OCI-LY1 (cell line): Measurements from ENCODE around the gene RPL18.

Source experiments
- H2AFZ ChIP-seq: fragments of 200-600 bp; sonication (generic), shearing (Covaris generic); 2 replicates; pipeline ENCODE4 v1.6.0; 2014; ENCODE audit warnings: antibody characterized with exemption, mild to moderate bottlenecking, low read length
- H3F3A ChIP-seq: fragments of 200-600 bp; sonication (generic), shearing (Covaris generic); 2 replicates; pipeline ENCODE4 v1.6.0; 2014; ENCODE audit warnings: mild to moderate bottlenecking, antibody characterized with exemption, low read length, moderate library complexity; ENCODE audit not compliant: insufficient read depth
- H3K27ac ChIP-seq: fragments of 200-600 bp; sonication (generic); 2 replicates; pipeline ENCODE4 v1.5.1; 2014; ENCODE audit warnings: low read length, mixed run types, mild to moderate bottlenecking, low read depth; ENCODE audit not compliant: poor library complexity, severe bottlenecking
- H3K27me3 ChIP-seq: fragments of 200-600 bp; sonication (generic); 2 replicates; pipeline ENCODE4 v1.6.0; 2014; ENCODE audit warnings: antibody characterized with exemption, mild to moderate bottlenecking, low read length, moderate library complexity; ENCODE audit not compliant: insufficient read depth
- H3K36me3 ChIP-seq: fragments of 200-600 bp; sonication (generic); 2 replicates; pipeline ENCODE4 v1.6.1; 2014; ENCODE audit warnings: mild to moderate bottlenecking, antibody characterized with exemption, low read length, moderate library complexity, mixed read lengths; ENCODE audit not compliant: insufficient read depth
- H3K4me1 ChIP-seq: fragments of 200-600 bp; sonication (generic); 2 replicates; pipeline ENCODE4 v1.5.1; 2014; ENCODE audit warnings: mild to moderate bottlenecking, low read length, moderate library complexity; ENCODE audit not compliant: insufficient read depth, severe bottlenecking
- H3K4me2 ChIP-seq: fragments of 200-600 bp; sonication (generic), shearing (Covaris generic); 2 replicates; pipeline ENCODE4 v1.6.1; 2014; ENCODE audit warnings: low read length
- H3K4me3 ChIP-seq: fragments of 200-600 bp; sonication (generic); 2 replicates; pipeline ENCODE4 v1.5.1; 2014; ENCODE audit warnings: low read length, low read depth, mild to moderate bottlenecking, mixed read lengths; ENCODE audit not compliant: poor library complexity, severe bottlenecking
- H3K79me2 ChIP-seq: fragments of 200-600 bp; shearing (Covaris generic); 2 replicates; pipeline ENCODE4 v1.6.1; 2016; ENCODE audit warnings: mixed run types, low read length, mixed read lengths; ENCODE audit not compliant: insufficient read depth
- H3K9ac ChIP-seq: fragments of 200-600 bp; sonication (generic), shearing (Covaris generic); 2 replicates; pipeline ENCODE4 v1.6.1; 2014; ENCODE audit warnings: mild to moderate bottlenecking, low read length, mixed read lengths
- H3K9me2 ChIP-seq: fragments of 200-600 bp; sonication (generic), shearing (Covaris generic); 2 replicates; pipeline ENCODE4 v1.6.1; 2014; ENCODE audit warnings: low read depth, mild to moderate bottlenecking, low read length, mixed read lengths
- H3K9me3 ChIP-seq: fragments of 200-600 bp; shearing (Covaris generic); 2 replicates; pipeline ENCODE4 v1.6.1; 2014; ENCODE audit warnings: low read length, mixed read lengths
- H4K20me1 ChIP-seq: fragments of 200-600 bp; sonication (generic), shearing (Covaris generic); 2 replicates; pipeline ENCODE4 v1.6.0; 2016; ENCODE audit warnings: mild to moderate bottlenecking, low read length; ENCODE audit not compliant: insufficient read depth
- EZH2 ChIP-seq: fragments of 200-600 bp; sonication (generic), shearing (Covaris generic); IDR thresholded peaks from 2 replicates; pipeline ENCODE4 v1.8.0; 2017; ENCODE audit warnings: borderline replicate concordance, mixed run types, mild to moderate bottlenecking, antibody characterized with exemption, low read length, moderate library complexity, mixed read lengths
- TF ChIP-seq, protein P1 (sequence below): fragments of 200-600 bp; sonication (generic), shearing (Covaris generic); IDR thresholded peaks from 2 replicates; pipeline ENCODE4 v1.5.1; 2017; ENCODE audit warnings: mild to moderate bottlenecking, antibody characterized with exemption, low read length, moderate library complexity, mixed read lengths

RPL18 gene

GRCh38 chr19:48665786-48666185, 46.8 kb upstream of the RPL18 start:
- H3K36me3 ChIP-seq: no peaks in the 10 kb centered on the region
- no peak overlapping the region for H3K4me2 ChIP-seq
- no peaks in the 10 kb centered on the region for H3K79me2 ChIP-seq
- H3K27me3 ChIP-seq: no peaks in the 10 kb centered on the region
- no peaks in the 10 kb centered on the region for H3K9me2 ChIP-seq
- H3K9ac ChIP-seq: no peak overlapping the region
- no peak for TF ChIP-seq EZH2
- TF ChIP-seq, protein P1, sequence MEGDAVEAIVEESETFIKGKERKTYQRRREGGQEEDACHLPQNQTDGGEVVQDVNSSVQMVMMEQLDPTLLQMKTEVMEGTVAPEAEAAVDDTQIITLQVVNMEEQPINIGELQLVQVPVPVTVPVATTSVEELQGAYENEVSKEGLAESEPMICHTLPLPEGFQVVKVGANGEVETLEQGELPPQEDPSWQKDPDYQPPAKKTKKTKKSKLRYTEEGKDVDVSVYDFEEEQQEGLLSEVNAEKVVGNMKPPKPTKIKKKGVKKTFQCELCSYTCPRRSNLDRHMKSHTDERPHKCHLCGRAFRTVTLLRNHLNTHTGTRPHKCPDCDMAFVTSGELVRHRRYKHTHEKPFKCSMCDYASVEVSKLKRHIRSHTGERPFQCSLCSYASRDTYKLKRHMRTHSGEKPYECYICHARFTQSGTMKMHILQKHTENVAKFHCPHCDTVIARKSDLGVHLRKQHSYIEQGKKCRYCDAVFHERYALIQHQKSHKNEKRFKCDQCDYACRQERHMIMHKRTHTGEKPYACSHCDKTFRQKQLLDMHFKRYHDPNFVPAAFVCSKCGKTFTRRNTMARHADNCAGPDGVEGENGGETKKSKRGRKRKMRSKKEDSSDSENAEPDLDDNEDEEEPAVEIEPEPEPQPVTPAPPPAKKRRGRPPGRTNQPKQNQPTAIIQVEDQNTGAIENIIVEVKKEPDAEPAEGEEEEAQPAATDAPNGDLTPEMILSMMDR: no peak
- no peaks in the 10 kb centered on the region for H3K4me1 ChIP-seq
- no peaks in the 10 kb centered on the region for H3F3A ChIP-seq
- no peaks in the 10 kb centered on the region for H3K9me3 ChIP-seq
- H3K27ac ChIP-seq: no peak overlapping the region
- no peaks in the 10 kb centered on the region for H4K20me1 ChIP-seq
- no peak overlapping the region for H3K4me3 ChIP-seq
- H2AFZ ChIP-seq: no peak overlapping the region

- H4K20me1 ChIP-seq: no peaks in the 10 kb centered on the region
- no peak overlapping the region for H3K4me2 ChIP-seq
- H3K9ac ChIP-seq: no peak overlapping the region
- no peaks in the 10 kb centered on the region for H3K27me3 ChIP-seq
- no peaks in the 10 kb centered on the region for H3K79me2 ChIP-seq
- H3K9me3 ChIP-seq: no peaks in the 10 kb centered on the region
- H2AFZ ChIP-seq: no peak overlapping the region
- no peaks in the 10 kb centered on the region for H3K36me3 ChIP-seq
- no peak for TF ChIP-seq EZH2
- TF ChIP-seq, protein P1: no peak
- no peaks in the 10 kb centered on the region for H3F3A ChIP-seq
- H3K9me2 ChIP-seq: no peaks in the 10 kb centered on the region
- no peaks in the 10 kb centered on the region for H3K4me1 ChIP-seq
- H3K27ac ChIP-seq: no peak overlapping the region
- no peak overlapping the region for H3K4me3 ChIP-seq
These were observed 45.5 kb upstream of the RPL18 start for GRCh38 chr19:48664476-48664875.

DNA sequence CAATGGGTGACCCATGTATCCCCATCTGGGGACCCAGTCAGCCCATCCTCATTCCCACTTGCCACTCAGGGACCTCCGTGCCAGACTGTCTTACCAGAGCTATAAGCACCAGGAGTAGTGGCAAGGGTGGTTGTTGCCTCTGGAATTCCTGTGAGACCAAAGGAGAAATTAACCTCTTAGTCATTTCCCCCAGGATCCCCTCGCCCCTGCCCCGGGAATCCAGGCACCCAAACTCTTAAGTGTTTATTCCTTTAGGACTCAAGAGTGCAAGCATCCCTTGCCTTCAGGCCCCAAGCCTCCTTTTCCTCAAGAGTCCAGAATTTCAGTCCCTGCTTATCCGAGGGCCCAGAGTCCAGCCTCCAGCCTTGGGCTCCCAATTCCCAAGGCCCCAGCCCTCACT, 44.7 kb upstream of the RPL18 start:
- H4K20me1 ChIP-seq: no peaks in the 10 kb centered on the region
- no peaks in the 10 kb centered on the region for H3F3A ChIP-seq
- H3K27ac ChIP-seq: no peak overlapping the region
- TF ChIP-seq, protein P1: no peak
- TF ChIP-seq EZH2: no peak
- no peaks in the 10 kb centered on the region for H3K9me3 ChIP-seq
- H2AFZ ChIP-seq: no peak overlapping the region
- no peaks in the 10 kb centered on the region for H3K79me2 ChIP-seq
- no peak overlapping the region for H3K4me3 ChIP-seq
- H3K4me2 ChIP-seq: no peak overlapping the region
- no peaks in the 10 kb centered on the region for H3K9me2 ChIP-seq
- H3K9ac ChIP-seq: no peak overlapping the region
- H3K36me3 ChIP-seq: no peaks in the 10 kb centered on the region
- H3K27me3 ChIP-seq: no peaks in the 10 kb centered on the region
- H3K4me1 ChIP-seq: no peaks in the 10 kb centered on the region
